K562 (cell line): Measurements from ENCODE around the gene HAGHL.

Source experiments
- HLTF ChIP-seq: fragments of 450-650 bp; IDR thresholded peaks from 2 replicates; pipeline ENCODE4 v1.6.1; 2016
- JUNB ChIP-seq: fragments of 450-650 bp; formaldehyde crosslinking; conservative IDR thresholded peaks from 2 replicates; pipeline ENCODE4 v1.4.0; 2020; ENCODE audit warnings: mild to moderate bottlenecking
- RAD51 ChIP-seq: fragments of 450-650 bp; IDR thresholded peaks from 2 replicates; pipeline ENCODE4 v1.7.1; 2016; ENCODE audit warnings: low read depth, mild to moderate bottlenecking, borderline replicate concordance
- SRF ChIP-seq, 2 experiments: fragments of 250-450, 450-650 bp in 1 of 2; sonication (Bioruptor Pico) in 1 of 2; sonication (generic) in 1 of 2; formaldehyde crosslinking; IDR thresholded peaks; 2 replicates each; pipeline versions ENCODE4 v1.5.0 to v1.5.1; 2020 to 2022; ENCODE audit warnings: mild to moderate bottlenecking in 1 of 2, missing genetic modification reagents in 1 of 2

GRCh38 chr16:774086-775001, 47.4 kb downstream of the HAGHL start:
- TF ChIP-seq JUNB (CRISPR knock-in tag): no peak
- no peak for TF ChIP-seq HLTF
- TF ChIP-seq SRF (CRISPR knock-in tag; IDR thresholded peaks at IDR 0.05): no peak
- TF ChIP-seq RAD51: no peak
